ENCODE results near the gene RTL9.
"Not testable (repeated sequence)": the region's sequence is repeated elsewhere in the genome, so short reads cannot be mapped to it uniquely, and the experiment has no call there.

The RTL9 gene

GRCh38 chrX:110358548-110358947 lies at the start of gene RTL9:
Gene RTL9 (plus strand): TSS chrX:110358848. CDS start chrX:110450618, 91,770 bp downstream.
- DNase-seq (ENCODE audit: low read depth, low spot score), result no peak

GRCh38 chrX:110310000-110310790 lies 48.5 kb upstream of the RTL9 start:
- no peak for DNase-seq (ENCODE audit: low read depth, low spot score)

- DNase-seq (ENCODE audit: low read depth, low spot score), result no peak
Observed at GRCh38 chrX:110310896-110311295, 47.8 kb upstream of the RTL9 start.

GRCh38 chrX:110311437-110312230 lies 47.0 kb upstream of the RTL9 start:
- no peak for DNase-seq (ENCODE audit: low read depth, low spot score)

GRCh38 chrX:110315551-110315950 lies 43.1 kb upstream of the RTL9 start:
- no peak for DNase-seq (ENCODE audit: low read depth, low spot score)

- DNase-seq (ENCODE audit: low read depth, low spot score), result no peak
Observed at GRCh38 chrX:110316351-110317060, 42.1 kb upstream of the RTL9 start.

- no peak for DNase-seq (ENCODE audit: low read depth, low spot score)
Observed at GRCh38 chrX:110317061-110317819, 41.4 kb upstream of the RTL9 start.

DNA sequence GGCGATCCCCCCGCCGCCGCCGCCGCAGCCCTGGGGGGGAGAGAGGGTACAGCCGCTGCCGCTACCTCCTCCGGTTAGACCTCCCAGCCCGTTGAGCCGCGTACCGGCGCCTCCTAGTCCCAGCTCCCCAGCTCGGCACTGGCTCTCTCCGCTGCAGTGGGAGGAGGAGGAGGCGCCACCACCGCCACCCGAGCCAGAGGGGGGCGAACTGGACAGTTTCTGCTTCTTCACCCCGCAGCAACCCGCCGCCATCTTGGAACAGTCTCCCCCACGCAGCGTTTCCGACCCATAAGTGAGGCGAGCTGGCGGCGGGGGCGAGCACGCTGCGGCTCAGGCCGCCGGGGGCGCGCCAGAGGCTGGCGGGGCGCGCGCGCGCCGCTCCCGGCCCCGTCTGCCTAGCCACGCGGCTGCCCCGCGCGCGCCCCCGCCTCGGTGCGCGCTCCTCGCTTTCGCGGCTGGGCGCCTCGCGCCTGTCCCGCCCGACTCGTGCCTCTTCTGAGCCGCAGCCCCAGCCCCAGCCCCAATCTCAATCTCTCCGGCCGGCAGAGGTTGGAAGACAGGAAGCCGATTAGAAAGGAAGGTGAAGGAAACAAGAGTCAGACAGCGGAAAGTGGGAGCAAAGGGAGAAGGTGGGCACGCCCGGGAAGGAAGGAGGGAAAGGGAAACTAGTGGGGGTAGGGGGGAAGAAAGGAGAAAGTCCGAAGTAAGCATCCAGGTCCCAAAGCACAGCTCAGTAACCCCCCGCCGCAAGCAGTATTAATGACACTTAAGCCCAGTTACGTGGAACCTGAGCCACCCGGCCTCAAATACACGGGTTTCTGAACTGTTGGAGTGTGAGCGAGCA lies 40.6 kb upstream of the RTL9 start, which contains the start of gene AMMECR1:
Gene AMMECR1, minus strand, starts transcription at position 266 of the 844 bp plus-strand sequence. Its CDS starts 14 bp downstream, at position 252.
- peak; percentile 59 for DNase-seq (ENCODE audit: low read depth, low spot score)

DNA sequence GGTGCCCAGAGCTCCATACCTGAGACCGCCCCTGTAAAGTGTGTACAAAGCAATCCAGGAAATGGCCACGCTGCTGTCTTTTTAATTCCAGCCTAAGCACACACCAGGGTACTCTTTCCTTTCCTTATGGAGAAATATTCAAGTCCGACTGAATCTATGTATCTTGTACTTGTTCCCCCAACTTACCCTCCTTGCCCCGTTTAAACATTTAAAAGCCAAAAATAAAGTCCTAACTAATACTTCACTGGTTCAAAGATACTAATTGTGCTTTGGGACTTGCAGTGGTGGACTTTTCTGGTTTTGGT lies 40.0 kb upstream of the RTL9 start:
- DNase-seq (ENCODE audit: low read depth, low spot score), result no peak

GRCh38 chrX:110320381-110320987 lies 38.2 kb upstream of the RTL9 start:
- no peak for DNase-seq (ENCODE audit: low read depth, low spot score)

DNA sequence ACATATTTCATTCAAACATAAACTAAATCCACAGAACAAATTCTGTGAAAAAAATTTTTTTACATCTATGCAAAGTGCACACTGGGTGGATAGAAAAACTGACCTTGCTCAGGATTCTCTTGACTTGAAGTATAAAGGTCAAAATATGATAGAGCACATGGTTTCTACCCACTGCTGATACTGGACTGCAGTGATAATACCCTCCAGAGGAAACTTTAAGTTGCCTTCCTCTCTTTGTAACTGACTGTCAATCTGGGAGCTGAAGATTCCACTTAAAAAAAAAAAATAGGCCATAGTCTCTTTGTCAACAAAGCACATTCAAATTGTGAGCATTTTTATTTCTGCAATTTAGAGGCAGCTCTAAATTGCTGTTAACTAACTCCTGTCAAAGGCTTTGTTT lies 37.6 kb upstream of the RTL9 start:
- no peak for DNase-seq (ENCODE audit: low read depth, low spot score)

- no peak for DNase-seq (ENCODE audit: low read depth, low spot score)
Observed at GRCh38 chrX:110321670-110322069, 37.0 kb upstream of the RTL9 start.

DNA sequence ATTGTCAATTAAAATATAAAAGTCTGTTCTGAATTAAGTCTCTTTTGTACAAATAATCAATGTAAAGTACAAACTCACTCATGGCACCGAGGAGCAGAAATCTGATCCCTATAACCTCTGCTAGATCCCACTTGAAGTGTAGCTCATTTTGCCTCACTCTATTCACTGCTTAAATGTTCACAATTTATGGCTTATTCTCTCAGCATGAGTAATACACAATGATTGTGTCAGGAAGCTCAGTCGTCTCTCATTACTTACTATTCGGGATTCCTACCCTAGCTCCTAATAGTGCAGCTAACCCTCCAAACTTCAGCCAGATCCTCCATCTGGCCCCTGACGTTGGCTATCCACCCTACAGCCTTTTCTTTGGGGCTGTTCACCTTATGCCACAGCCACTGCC lies 36.0 kb upstream of the RTL9 start:
- DNase-seq (ENCODE audit: low read depth, low spot score), result no peak

DNA sequence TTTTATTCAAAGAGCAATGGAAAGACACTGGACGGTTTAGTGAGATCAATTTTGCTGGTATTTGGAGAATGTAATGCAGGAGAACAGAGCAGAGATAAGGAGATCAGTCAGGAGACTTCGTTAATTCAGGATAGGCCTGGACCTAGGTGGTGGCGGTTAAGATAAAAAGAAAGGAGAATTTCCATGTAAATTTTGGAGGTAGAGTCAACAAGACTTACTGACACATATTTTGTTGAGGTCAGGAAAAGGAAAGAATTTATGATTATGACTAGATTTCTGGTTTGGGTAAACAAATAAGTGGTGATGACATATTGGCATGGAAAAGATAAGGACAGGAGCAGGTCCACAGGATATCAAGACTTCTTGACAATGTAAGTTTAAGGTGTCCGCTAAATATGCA lies 31.9 kb upstream of the RTL9 start:
- DNase-seq (ENCODE audit: low read depth, low spot score), result no peak

DNA sequence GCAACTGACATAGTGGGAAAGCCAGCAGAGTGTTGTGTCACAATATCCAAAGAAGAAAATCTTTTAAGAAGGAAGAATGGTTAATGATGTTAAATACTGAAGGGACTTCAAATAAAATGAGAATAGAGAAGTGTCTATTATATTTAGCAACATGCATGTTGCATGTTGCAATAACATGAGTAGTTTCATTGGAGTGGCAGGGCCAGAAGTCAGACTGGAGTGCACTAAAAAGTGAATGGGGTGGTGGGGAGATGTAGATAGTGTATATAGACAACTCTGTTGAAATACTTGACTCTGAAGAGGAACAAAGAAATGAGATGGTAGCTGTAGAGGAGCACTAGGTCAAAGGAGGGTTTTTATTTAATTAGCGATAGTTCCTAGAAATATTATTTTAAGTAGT lies 31.3 kb upstream of the RTL9 start:
- no peak for DNase-seq (ENCODE audit: low read depth, low spot score)

DNA sequence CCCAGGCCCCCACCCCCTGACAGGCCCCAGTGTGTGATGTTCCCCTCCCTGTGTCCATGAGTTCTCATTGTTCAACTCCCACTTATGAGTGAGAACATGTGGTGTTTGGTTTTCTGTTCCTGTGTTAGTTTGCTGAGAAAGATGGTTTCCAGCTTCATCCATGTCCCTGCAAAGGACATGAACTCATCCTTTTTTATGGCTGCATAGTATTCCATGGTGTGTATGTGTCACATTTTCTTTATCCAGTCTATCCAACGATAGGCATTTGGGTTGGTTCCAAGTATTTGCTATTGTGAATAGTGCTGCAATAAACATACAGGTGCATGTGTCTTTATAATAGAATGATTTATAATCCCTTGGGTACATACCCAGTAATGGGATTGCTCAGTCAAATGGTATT lies 30.0 kb upstream of the RTL9 start:
- DNase-seq (ENCODE audit: low read depth, low spot score), result not testable (repeated sequence)

DNA sequence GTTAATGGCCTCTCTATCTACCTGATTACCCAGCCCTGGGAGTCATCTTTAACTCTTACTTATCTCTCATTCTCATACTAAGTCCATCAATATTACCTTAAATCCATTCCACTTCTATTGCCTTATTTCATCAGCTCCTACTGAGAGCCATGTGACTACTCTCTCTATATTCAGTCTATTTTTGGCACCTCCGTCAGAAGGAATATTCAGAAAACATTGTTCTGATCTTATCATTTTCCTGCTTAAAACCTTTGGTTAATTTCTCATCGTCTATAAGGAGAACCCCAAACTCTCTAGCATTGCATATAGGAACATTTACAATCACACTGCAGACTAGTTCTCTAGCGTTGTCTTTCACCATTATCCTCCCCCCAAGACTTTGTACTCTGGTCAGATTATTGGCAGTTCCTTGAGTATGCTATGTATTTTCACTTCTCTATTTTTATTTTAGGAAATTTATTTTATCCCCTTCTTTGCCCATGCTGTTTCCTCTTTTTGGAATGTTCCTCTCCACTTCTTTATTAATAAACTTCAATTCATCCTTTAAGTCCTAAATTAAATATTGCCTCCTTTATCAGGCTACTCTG lies 27.1 kb upstream of the RTL9 start:
- DNase-seq (ENCODE audit: low read depth, low spot score), result no peak

DNA sequence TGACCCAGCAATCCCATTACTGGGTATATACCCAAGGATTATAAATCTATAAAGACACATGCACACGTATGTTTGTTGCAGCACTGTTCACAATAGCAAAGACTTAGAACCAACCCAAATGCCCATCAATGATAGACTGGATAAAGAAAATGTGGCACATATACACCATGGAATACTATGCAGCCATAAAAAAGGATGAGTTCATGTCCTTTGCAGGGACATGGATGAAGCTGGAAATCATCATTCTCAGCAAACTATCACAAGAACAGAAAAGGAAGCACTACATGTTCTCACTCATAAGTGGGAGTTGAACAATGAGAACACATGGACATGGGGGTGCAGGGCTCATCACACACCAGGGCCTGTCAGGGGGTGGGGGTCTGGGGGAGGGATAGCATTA lies 25.2 kb upstream of the RTL9 start:
- not testable (repeated sequence) for DNase-seq (ENCODE audit: low read depth, low spot score)

GRCh38 chrX:110338935-110339334 lies 19.7 kb upstream of the RTL9 start:
- no peak for DNase-seq (ENCODE audit: low read depth, low spot score)
